ENCODE measurements around the gene SLC35A1.
A peak's percentile ranks its signal among the peaks of the same experiment; 100 is the strongest.
"Not testable (repeated sequence)": the region's sequence is repeated elsewhere in the genome, so short reads cannot be mapped to it uniquely, and the experiment has no call there.

Gene SLC35A1

DNA sequence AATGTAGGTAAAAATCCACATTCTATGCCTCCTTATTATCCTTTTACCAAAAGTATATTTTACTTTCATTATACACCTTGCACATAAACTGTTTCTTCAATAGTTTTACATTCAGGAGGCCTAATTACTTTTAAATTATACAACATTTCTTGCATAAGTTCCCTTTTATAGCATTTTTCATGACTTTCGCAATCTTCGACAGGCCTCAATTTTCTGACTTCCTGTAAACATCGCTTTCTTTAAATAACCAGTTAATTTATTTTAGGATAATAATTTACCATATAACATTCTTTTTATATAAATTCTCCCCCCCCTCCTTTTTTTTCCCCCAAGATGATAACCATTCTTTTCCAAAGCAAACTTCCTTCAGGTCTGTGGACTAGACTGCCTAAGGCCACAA is 9.2 kb downstream of the SLC35A1 start:
- DNase-seq (ENCODE audit: low spot score) (no peak), ATAC-seq (ENCODE audit: low read depth) (no peak)
- Histone ChIP-seq H3K9me3 (ENCODE audit: severe bottlenecking) (peaks cover 11% of the 10 kb centered on the region), H3K36me3 (ENCODE audit: low read depth) (peaks cover 31% of the 10 kb centered on the region), H3K4me1 (ENCODE audit: insufficient read depth, poor library complexity, severe bottlenecking) (no peaks in the 10 kb centered on the region), H3K27ac (ENCODE audit: poor library complexity, severe bottlenecking) (no peak overlapping the region), H3K27me3 (ENCODE audit: insufficient read depth, poor library complexity, severe bottlenecking) (no peaks in the 10 kb centered on the region), H3K4me3 (ENCODE audit: severe bottlenecking) (no peak overlapping the region)
- TF ChIP-seq, protein P1, sequence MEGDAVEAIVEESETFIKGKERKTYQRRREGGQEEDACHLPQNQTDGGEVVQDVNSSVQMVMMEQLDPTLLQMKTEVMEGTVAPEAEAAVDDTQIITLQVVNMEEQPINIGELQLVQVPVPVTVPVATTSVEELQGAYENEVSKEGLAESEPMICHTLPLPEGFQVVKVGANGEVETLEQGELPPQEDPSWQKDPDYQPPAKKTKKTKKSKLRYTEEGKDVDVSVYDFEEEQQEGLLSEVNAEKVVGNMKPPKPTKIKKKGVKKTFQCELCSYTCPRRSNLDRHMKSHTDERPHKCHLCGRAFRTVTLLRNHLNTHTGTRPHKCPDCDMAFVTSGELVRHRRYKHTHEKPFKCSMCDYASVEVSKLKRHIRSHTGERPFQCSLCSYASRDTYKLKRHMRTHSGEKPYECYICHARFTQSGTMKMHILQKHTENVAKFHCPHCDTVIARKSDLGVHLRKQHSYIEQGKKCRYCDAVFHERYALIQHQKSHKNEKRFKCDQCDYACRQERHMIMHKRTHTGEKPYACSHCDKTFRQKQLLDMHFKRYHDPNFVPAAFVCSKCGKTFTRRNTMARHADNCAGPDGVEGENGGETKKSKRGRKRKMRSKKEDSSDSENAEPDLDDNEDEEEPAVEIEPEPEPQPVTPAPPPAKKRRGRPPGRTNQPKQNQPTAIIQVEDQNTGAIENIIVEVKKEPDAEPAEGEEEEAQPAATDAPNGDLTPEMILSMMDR (IDR thresholded peaks at IDR 0.05; ENCODE audit: poor library complexity, severe bottlenecking): no peak

DNA sequence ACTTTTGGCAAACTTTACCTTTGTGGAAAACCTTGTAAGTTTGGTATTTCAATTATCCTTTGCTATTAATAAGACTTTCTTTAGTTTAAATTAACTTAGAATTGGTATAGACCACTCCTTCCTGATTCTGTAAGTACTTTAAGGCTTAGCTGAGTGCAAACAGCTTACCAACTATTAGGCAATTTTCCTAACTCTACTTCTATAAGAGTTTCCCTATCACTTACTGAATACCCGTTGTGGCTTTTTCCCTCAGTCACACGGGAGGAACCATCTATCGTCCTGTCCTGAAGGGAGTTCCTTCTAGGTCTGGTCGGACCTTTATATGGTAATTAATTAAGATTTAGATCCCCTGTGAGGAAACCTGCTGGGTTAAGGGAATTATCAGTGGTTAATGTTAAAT is 9.6 kb downstream of the SLC35A1 start:
- Histone ChIP-seq H3K36me3 (ENCODE audit: low read depth) (peaks cover 29% of the 10 kb centered on the region), H3K4me1 (ENCODE audit: insufficient read depth, poor library complexity, severe bottlenecking) (no peaks in the 10 kb centered on the region), H3K27me3 (ENCODE audit: insufficient read depth, poor library complexity, severe bottlenecking) (no peaks in the 10 kb centered on the region), H3K4me3 (ENCODE audit: severe bottlenecking) (no peak overlapping the region), H3K27ac (ENCODE audit: poor library complexity, severe bottlenecking) (no peak overlapping the region), H3K9me3 (ENCODE audit: severe bottlenecking) (peaks cover 11% of the 10 kb centered on the region)
- no peak for ATAC-seq (ENCODE audit: low read depth)
- DNase-seq (ENCODE audit: low spot score): no peak
- TF ChIP-seq, protein P1 (IDR thresholded peaks at IDR 0.05; ENCODE audit: poor library complexity, severe bottlenecking): no peak

DNA sequence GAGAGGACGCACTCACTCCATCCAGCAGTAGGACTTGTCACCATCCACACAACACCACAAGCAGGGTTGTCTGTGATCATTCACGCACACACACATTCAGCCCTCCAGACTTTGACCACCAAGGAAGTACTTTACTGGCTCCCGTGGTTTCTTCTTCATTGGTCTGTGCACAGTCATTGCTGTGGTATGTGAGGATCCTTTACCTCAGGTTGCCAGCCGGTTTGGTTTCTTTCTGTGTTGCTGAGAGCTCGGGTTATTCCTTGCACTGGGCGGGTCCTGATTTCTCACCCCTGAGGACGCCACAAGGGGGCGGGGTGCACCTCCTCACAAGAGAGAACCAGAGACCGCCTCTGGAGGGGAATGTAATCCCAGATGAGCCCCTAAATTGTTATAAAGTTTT is 11.2 kb downstream of the SLC35A1 start:
- H3K9me3 ChIP-seq (ENCODE audit: severe bottlenecking): peaks cover 11% of the 10 kb centered on the region
- TF ChIP-seq, protein P1 (IDR thresholded peaks at IDR 0.05; ENCODE audit: poor library complexity, severe bottlenecking): no peak

DNA sequence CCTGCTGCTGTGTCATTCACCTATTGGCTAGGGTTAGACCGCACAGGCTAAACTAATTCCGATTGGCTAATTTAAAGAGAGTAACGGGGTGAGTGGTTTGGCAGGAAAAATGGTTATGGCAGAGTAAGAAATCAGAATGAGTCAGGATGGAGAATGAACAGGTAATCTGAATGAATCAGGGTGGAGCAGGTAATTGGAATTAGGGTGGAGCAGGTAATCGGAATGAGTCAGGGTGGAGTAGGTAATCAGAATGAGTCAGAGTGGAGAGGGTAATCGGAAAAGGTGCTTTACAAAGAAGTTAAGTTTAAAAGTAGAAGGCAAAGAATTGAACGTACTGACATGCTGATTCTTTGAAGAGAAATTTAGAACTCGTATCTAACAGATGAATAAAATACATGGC is 11.7 kb downstream of the SLC35A1 start:
- H3K4me1 ChIP-seq (ENCODE audit: insufficient read depth, poor library complexity, severe bottlenecking): no peaks in the 10 kb centered on the region
- TF ChIP-seq, protein P1 (IDR thresholded peaks at IDR 0.05; ENCODE audit: poor library complexity, severe bottlenecking): no peak
- peak overlapping the region; percentile 49 for H3K27ac ChIP-seq (ENCODE audit: poor library complexity, severe bottlenecking)
- peaks cover 16% of the 10 kb centered on the region for H3K36me3 ChIP-seq (ENCODE audit: low read depth)
- peaks cover 11% of the 10 kb centered on the region for H3K9me3 ChIP-seq (ENCODE audit: severe bottlenecking)
- no peaks in the 10 kb centered on the region for H3K27me3 ChIP-seq (ENCODE audit: insufficient read depth, poor library complexity, severe bottlenecking)
- no peak overlapping the region for H3K4me3 ChIP-seq (ENCODE audit: severe bottlenecking)
- peak; percentile 61; the same call in 2 of the 3 replicates for ATAC-seq (ENCODE audit: low read depth)
- no peak for DNase-seq (ENCODE audit: low spot score)

More for the DNA sequence above, 11.2 kb downstream of the SLC35A1 start:
- Histone ChIP-seq H3K36me3 (ENCODE audit: low read depth) (peaks cover 16% of the 10 kb centered on the region), H3K4me3 (ENCODE audit: severe bottlenecking) (no peak overlapping the region), H3K27me3 (ENCODE audit: insufficient read depth, poor library complexity, severe bottlenecking) (no peaks in the 10 kb centered on the region), H3K27ac (ENCODE audit: poor library complexity, severe bottlenecking) (peak overlapping the region; percentile 49), H3K4me1 (ENCODE audit: insufficient read depth, poor library complexity, severe bottlenecking) (no peaks in the 10 kb centered on the region)
- no peak for DNase-seq (ENCODE audit: low spot score)
- peak; percentile 40; the same call in 1 of the 3 replicates for ATAC-seq (ENCODE audit: low read depth)

DNA sequence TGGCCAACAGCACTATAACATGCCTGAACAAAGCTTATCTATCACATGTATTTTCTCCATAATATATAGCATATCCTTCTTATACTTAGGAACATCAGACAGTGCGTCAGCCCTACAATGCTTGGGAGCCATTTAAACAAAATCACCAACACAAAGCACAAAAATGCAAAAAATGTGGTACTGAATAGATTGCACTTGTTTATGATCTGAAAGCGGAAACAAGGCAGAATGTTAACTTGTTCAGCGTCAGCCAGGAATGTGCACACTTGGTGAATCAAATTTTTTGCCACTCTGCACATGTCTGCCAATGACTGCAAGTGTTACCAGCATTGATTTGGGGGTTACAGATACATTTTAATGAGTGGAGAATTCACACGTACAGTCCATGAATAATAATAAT is 14.8 kb downstream of the SLC35A1 start:
- TF ChIP-seq, protein P1 (IDR thresholded peaks at IDR 0.05; ENCODE audit: poor library complexity, severe bottlenecking): no peak
- H3K36me3 ChIP-seq (ENCODE audit: low read depth): peaks cover 21% of the 10 kb centered on the region
- H3K4me1 ChIP-seq (ENCODE audit: insufficient read depth, poor library complexity, severe bottlenecking): no peaks in the 10 kb centered on the region
- DNase-seq (ENCODE audit: low spot score) (no peak), ATAC-seq (ENCODE audit: low read depth) (no peak)
- no peak overlapping the region for H3K27ac ChIP-seq (ENCODE audit: poor library complexity, severe bottlenecking)
- no peak overlapping the region for H3K4me3 ChIP-seq (ENCODE audit: severe bottlenecking)
- peaks cover 11% of the 10 kb centered on the region for H3K9me3 ChIP-seq (ENCODE audit: severe bottlenecking)
- H3K27me3 ChIP-seq (ENCODE audit: insufficient read depth, poor library complexity, severe bottlenecking): no peaks in the 10 kb centered on the region

DNA sequence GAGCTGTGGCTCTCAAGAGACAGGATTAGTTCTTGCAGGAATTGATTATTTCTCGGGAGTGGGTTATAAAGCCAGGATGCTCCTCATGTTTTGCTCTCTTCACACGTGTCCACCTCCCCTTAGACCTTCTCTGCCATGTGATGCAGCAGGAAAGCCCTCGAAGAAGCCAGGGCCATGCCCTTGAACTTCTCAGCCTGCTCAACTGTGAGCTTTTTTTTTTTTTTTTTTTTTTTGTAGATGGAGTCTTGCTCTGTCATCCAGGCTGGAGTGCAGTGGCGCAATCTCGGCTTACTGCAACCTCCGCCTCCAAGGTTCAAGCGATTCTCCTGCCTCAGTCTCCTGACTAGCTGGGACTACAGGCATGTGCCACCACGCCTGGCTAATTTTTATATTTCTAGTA is 16.6 kb downstream of the SLC35A1 start:
- H3K4me1 ChIP-seq (ENCODE audit: insufficient read depth, poor library complexity, severe bottlenecking); ATAC-seq (ENCODE audit: low read depth); H3K9me3 ChIP-seq (ENCODE audit: severe bottlenecking); H3K27ac ChIP-seq (ENCODE audit: poor library complexity, severe bottlenecking); H3K27me3 ChIP-seq (ENCODE audit: insufficient read depth, poor library complexity, severe bottlenecking); DNase-seq (ENCODE audit: low spot score); H3K4me3 ChIP-seq (ENCODE audit: severe bottlenecking): not testable (repeated sequence)
- H3K36me3 ChIP-seq (ENCODE audit: low read depth): peaks cover 14% of the 10 kb centered on the region

Data from RWPE2 (cell line).